Ovary (tissue), 3 donors: Measurements from ENCODE around the gene PITX2.

Source experiments
- EP300 ChIP-seq: sonication (generic); formaldehyde crosslinking; IDR thresholded peaks from one replicate; pipeline ENCODE4 v1.6.1; 2017; ENCODE audit warnings: antibody characterized with exemption
- POLR2A ChIP-seq: fragments of 450-650 bp; IDR thresholded peaks from one replicate; pipeline ENCODE4 v1.6.1; 2017; ENCODE audit warnings: antibody characterized with exemption, mild to moderate bottlenecking, moderate library complexity
- TF ChIP-seq, protein P1 (sequence below), 3 donors: fragments of 450-650 bp in 2 of 3; fragments of 200-600 bp in 1 of 3; IDR thresholded peaks; one replicate each; pipeline versions ENCODE4 v1.5.1 to v1.8.0; 2016 to 2022; ENCODE audit warnings: antibody characterized with exemption in 3 of 3, mild to moderate bottlenecking in 1 of 3
- donor health status: DM: no; HTN: no; CAD: no.

DNA sequence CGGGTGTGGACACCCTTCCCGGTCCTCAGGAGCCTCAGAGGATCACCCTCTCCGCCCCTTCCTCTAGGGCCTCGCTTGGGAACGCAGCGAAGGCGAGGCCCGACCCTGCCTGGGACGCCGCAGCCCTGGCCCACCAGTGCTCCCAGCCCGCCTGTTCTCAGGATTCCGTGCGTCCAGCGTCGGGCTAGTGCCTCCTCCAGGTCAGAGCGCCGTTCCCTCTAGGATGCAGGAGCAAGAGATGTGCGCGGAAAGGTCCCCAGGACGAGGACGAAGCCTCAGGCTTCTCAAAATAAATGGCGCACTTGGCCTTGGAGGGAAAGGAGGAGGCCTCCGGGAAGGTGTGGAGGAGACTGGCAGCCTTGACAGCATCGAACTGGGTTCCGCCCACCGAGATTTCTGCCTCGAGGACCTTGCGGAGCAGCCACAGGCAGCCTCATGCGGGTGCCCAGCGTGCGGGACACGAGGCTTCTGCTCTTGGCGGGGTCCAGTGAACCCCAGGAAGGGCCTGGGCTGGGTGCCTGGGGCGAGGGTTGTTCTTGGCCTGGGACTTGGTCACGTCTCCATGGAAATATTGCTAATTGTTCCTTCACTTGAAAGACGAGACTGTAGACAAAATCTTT is 35.1 kb downstream of the PITX2 start:
- TF ChIP-seq, protein P1, sequence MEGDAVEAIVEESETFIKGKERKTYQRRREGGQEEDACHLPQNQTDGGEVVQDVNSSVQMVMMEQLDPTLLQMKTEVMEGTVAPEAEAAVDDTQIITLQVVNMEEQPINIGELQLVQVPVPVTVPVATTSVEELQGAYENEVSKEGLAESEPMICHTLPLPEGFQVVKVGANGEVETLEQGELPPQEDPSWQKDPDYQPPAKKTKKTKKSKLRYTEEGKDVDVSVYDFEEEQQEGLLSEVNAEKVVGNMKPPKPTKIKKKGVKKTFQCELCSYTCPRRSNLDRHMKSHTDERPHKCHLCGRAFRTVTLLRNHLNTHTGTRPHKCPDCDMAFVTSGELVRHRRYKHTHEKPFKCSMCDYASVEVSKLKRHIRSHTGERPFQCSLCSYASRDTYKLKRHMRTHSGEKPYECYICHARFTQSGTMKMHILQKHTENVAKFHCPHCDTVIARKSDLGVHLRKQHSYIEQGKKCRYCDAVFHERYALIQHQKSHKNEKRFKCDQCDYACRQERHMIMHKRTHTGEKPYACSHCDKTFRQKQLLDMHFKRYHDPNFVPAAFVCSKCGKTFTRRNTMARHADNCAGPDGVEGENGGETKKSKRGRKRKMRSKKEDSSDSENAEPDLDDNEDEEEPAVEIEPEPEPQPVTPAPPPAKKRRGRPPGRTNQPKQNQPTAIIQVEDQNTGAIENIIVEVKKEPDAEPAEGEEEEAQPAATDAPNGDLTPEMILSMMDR (IDR thresholded peaks at IDR 0.05) = no peak
- TF ChIP-seq POLR2A (no peak), EP300 (no peak)
